Measurements from ENCODE around the gene POLL. TPM values are rescaled to one million over a fixed set of nuclear protein-coding genes. Genes with fewer than 3 reads are reported as not detected.

POLL gene
- total and polyA plus RNA-seq, 2 donors (not counting 1 experiment from before 2014, with no cell fraction given): 10.9 to 15.7 TPM

GRCh38 chr10:101573885-101574753, 13.9 kb downstream of the POLL start:
- no peak overlapping the region for H3K27ac ChIP-seq (ENCODE audit: insufficient read depth, low read length)
- H3K9ac ChIP-seq (ENCODE audit: insufficient read depth, low read length): no peak overlapping the region
- no peak for TF ChIP-seq EZH2 (IDR thresholded peaks at IDR 0.05; ENCODE audit: low read length, missing control alignments)
- TF ChIP-seq CTCF (conservative IDR thresholded peaks at IDR 0.05 in 1 of 2, IDR thresholded peaks at IDR 0.05 in 1 of 2; ENCODE audit: low read depth in 1 of 2, low read length in 2 of 2): no peak
- peaks cover 2% of the 10 kb centered on the region for H3K36me3 ChIP-seq (ENCODE audit: control insufficient read depth, insufficient read depth, low read length)
- no peak for DNase-seq (ENCODE audit: low read depth in 2 of 2)
- no peaks in the 10 kb centered on the region for H3K79me2 ChIP-seq (ENCODE audit: control insufficient read depth, insufficient read depth, low read length)
- peaks cover 4% of the 10 kb centered on the region for H3K27me3 ChIP-seq (ENCODE audit: control insufficient read depth, insufficient read depth, low read length)
- H3K4me2 ChIP-seq (ENCODE audit: extremely low read depth, insufficient read depth, low read length): no peak overlapping the region
- peaks cover 6% of the 10 kb centered on the region for H3K4me1 ChIP-seq (ENCODE audit: control insufficient read depth, extremely low read depth, insufficient read depth, low read length)
- H4K20me1 ChIP-seq (ENCODE audit: control insufficient read depth, extremely low read depth, insufficient read depth, low read length): no peaks in the 10 kb centered on the region
- no peak overlapping the region for H2AFZ ChIP-seq (ENCODE audit: low read length)
- peaks cover 2% of the 10 kb centered on the region for H3K9me3 ChIP-seq (ENCODE audit: control insufficient read depth, insufficient read depth, low read depth, low read length)
- no peak overlapping the region for H3K4me3 ChIP-seq (replicated peaks in 1 of 4; ENCODE audit: control extremely low read depth in 1 of 4, insufficient read depth in 1 of 4, low read depth in 3 of 4, low read length in 4 of 4)

- peaks cover 11% of the 10 kb centered on the region for H3K27me3 ChIP-seq (ENCODE audit: control insufficient read depth, insufficient read depth, low read length)
- H2AFZ ChIP-seq (ENCODE audit: low read length): no peak overlapping the region
- no peaks in the 10 kb centered on the region for H3K36me3 ChIP-seq (ENCODE audit: control insufficient read depth, insufficient read depth, low read length)
- no peaks in the 10 kb centered on the region for H3K79me2 ChIP-seq (ENCODE audit: control insufficient read depth, insufficient read depth, low read length)
- H3K9ac ChIP-seq (ENCODE audit: insufficient read depth, low read length): no peak overlapping the region
- H3K27ac ChIP-seq (ENCODE audit: insufficient read depth, low read length): no peak overlapping the region
- no peak overlapping the region for H3K4me3 ChIP-seq (replicated peaks in 1 of 4; ENCODE audit: control extremely low read depth in 1 of 4, insufficient read depth in 1 of 4, low read depth in 3 of 4, low read length in 4 of 4)
- H4K20me1 ChIP-seq (ENCODE audit: control insufficient read depth, extremely low read depth, insufficient read depth, low read length): no peaks in the 10 kb centered on the region
- H3K4me1 ChIP-seq (ENCODE audit: control insufficient read depth, extremely low read depth, insufficient read depth, low read length): peaks cover 6% of the 10 kb centered on the region
- H3K4me2 ChIP-seq (ENCODE audit: extremely low read depth, insufficient read depth, low read length): no peak overlapping the region
- peaks cover 2% of the 10 kb centered on the region for H3K9me3 ChIP-seq (ENCODE audit: control insufficient read depth, insufficient read depth, low read depth, low read length)
- no peak for DNase-seq (ENCODE audit: low read depth in 2 of 2)
- TF ChIP-seq EZH2 (IDR thresholded peaks at IDR 0.05; ENCODE audit: low read length, missing control alignments): no peak
- no peak for TF ChIP-seq CTCF (conservative IDR thresholded peaks at IDR 0.05 in 1 of 2, IDR thresholded peaks at IDR 0.05 in 1 of 2; ENCODE audit: low read depth in 1 of 2, low read length in 2 of 2)
Measured at GRCh38 chr10:101572785-101573184, 15.3 kb downstream of the POLL start.

- DNase-seq (ENCODE audit: low read depth in 2 of 2): no peak
- Histone ChIP-seq H3K9ac (ENCODE audit: insufficient read depth, low read length) (no peak overlapping the region), H2AFZ (ENCODE audit: low read length) (no peak overlapping the region), H3K4me1 (ENCODE audit: control insufficient read depth, extremely low read depth, insufficient read depth, low read length) (peaks cover 6% of the 10 kb centered on the region), H3K4me3 (replicated peaks in 1 of 4; ENCODE audit: control extremely low read depth in 1 of 4, insufficient read depth in 1 of 4, low read depth in 3 of 4, low read length in 4 of 4) (no peak overlapping the region), H3K9me3 (ENCODE audit: control insufficient read depth, insufficient read depth, low read depth, low read length) (peaks cover 2% of the 10 kb centered on the region), H3K27me3 (ENCODE audit: control insufficient read depth, insufficient read depth, low read length) (peaks cover 11% of the 10 kb centered on the region), H4K20me1 (ENCODE audit: control insufficient read depth, extremely low read depth, insufficient read depth, low read length) (no peaks in the 10 kb centered on the region), H3K79me2 (ENCODE audit: control insufficient read depth, insufficient read depth, low read length) (no peaks in the 10 kb centered on the region), H3K4me2 (ENCODE audit: extremely low read depth, insufficient read depth, low read length) (no peak overlapping the region), H3K27ac (ENCODE audit: insufficient read depth, low read length) (no peak overlapping the region), H3K36me3 (ENCODE audit: control insufficient read depth, insufficient read depth, low read length) (no peaks in the 10 kb centered on the region)
- TF ChIP-seq EZH2 (IDR thresholded peaks at IDR 0.05; ENCODE audit: low read length, missing control alignments) (no peak), CTCF (conservative IDR thresholded peaks at IDR 0.05 in 1 of 2, IDR thresholded peaks at IDR 0.05 in 1 of 2; ENCODE audit: low read depth in 1 of 2, low read length in 2 of 2) (no peak)
Measured at GRCh38 chr10:101572126-101572525, 15.9 kb downstream of the POLL start.
